Left kidney (tissue), 2 donors: ENCODE data around the gene SLC22A4. TPM values are rescaled to one million over a fixed set of nuclear protein-coding genes. Genes with fewer than 3 reads are reported as not detected.

Experiments
- DNase-seq: peaks from one replicate; pipeline ENCODE4 v3.0.0-alpha.2; 2013
- polyA plus RNA-seq: library from polyadenylated mRNA; unstranded; fragments of 120-200 nt; gene quantifications from one replicate; pipeline ENCODE4 v1.2.1, GENCODE V29; 2013; ENCODE audit not compliant: insufficient read length

The SLC22A4 gene
- polyA plus RNA-seq, 1 donor: 7.6 TPM

GRCh38 chr5:132298298-132299212 lies 4.4 kb downstream of the SLC22A4 start:
- DNase-seq: no peak

GRCh38 chr5:132299917-132300316 lies 5.7 kb downstream of the SLC22A4 start:
- DNase-seq: no peak

DNA sequence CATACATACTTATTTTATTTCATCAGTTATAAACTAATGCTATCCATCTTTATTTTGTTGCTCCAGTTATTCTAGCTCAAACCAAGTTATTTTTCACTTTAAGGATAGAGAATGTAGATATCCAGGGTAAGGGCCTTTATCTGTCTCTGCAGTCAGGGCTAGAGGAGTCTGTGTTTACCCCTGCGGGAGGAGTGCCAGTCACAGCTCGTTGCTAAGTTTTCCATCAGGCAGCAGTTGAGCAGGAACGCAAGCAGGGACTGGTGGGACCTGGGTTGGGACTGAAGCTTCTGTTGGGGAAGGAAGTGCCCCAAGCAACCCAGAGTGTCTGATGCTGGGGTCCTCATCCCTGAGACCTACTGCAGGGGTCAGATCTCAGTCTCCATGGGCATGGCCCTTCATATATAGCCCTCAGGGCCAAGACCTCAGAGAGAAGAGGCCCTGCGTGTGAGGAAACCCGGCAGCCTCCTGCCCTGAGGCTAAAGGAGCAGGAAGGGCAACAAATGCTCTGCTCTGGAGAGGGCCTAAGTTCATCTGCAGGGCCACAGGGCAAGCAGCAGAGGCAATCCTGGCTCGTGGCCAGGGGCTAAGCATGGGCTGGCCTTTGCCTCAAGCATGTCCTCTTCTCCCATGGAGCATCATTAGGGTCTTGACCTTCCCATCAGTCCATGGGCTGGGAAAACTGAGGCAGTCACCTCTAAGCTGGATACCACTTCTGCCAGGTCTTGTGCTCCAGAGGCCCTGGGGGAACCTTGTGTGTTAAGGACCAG lies 6.6 kb downstream of the SLC22A4 start:
- DNase-seq: no peak

- no peak for DNase-seq
These were observed 7.4 kb downstream of the SLC22A4 start for GRCh38 chr5:132301344-132302271.

GRCh38 chr5:132302413-132302812 lies 8.2 kb downstream of the SLC22A4 start:
- DNase-seq: no peak

GRCh38 chr5:132303589-132303988 lies 9.4 kb downstream of the SLC22A4 start:
- DNase-seq: no peak

DNA sequence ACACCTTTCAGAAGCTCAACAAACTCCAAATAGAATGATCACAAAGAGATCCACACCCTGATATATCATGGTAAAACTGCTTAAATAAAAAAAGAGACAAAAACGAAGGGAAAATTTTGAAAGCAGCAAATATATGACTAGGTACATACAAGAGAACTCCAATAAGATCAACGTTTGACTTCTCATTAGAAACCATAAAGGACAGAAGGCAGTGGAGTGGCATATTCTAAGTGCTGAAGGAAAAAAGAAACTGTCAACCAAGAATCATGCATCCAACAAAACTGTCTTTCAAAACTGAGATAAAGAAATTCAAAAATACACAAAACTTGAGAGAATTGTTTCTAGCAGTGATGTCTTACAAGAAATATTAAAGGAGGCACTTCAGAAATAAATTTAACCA lies 11.2 kb downstream of the SLC22A4 start:
- DNase-seq: no peak

DNA sequence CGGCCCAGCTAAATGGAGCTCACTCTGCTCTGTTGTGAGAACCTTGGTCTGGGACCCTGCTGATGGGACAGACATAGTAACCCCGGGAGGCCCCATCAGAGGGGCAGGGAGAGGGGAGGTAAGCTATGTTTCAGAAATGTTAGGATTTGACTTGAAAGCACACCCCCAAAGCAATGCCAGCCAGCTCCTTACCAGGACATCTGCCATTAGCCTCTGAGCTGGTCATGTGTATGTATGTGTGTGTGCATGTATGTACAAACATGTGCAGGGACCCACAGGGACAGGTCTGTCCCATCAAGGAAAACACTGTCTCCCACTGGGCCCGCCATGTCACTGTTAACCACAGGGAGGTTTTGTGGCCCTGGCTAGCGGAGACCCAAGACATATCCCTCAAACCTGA lies 14.5 kb downstream of the SLC22A4 start:
- no peak for DNase-seq

DNA sequence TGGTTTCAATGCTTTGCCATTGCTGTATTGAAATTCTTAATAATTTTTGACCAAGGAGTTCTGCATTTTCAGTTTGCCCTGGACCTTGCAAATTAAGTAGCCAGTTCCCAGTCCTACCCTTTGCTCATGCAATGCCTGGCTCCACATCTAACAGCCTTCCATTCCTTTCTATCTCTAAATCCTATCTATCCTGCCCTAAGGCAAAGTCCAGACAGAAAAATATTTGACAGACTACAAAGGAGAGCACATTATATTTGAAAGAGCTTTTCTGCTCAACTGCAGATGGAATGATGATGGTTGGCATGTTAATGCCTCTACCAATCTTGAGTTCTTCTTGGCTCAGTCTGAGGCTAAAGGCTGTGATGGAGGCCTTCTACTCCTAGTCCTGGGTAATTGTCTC lies 15.5 kb downstream of the SLC22A4 start:
- no peak for DNase-seq

DNA sequence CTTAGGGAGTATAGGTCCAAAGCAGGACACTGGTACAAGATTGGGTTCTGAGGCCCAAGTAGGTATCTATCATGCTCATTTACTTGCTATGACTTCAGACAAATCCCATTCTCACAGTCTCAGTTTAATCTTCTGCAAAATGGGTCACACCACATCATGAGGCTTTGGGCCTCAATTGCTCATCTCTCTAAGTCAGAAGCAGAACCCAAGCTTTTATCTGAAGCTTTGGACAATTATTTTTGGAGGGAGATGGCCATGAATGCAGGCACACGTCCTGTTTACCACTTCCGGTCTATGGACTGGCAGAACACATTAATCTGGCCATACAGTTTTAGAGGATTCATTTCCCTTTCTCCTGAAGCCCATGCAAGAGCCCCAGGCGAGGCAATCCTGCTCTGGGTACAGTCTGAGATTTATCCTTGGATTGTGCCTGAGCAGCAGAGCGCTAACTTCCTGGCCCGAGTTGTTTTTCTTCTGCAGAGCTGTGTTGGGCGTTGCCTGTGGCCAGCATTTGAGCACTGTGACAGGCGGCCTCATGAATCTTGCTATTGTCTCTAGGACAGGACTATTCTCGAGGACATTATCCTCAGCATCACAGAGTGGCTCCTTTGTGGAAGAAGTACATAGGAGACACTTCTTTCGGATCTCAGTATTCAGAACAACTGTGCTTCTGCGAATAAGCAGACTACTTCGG lies 16.1 kb downstream of the SLC22A4 start:
- no peak for DNase-seq

DNA sequence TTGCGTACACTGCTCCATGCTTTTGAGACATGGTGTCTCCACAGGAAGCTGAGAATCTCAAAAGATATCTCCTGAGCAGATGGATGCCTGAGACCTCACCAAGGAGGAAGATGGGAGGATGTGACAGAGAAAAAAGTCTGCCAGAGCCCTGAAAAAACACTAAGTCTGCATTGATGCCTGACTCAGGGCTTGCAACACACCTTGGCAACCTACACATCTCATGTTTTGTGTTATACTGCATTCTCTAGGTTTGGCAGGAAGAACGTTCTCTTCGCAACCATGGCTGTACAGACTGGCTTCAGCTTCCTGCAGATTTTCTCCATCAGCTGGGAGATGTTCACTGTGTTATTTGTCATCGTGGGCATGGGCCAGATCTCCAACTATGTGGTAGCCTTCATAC lies 19.2 kb downstream of the SLC22A4 start:
- DNase-seq: no peak

- no peak for DNase-seq
These were observed 19.8 kb downstream of the SLC22A4 start for GRCh38 chr5:132313961-132314432.

DNA sequence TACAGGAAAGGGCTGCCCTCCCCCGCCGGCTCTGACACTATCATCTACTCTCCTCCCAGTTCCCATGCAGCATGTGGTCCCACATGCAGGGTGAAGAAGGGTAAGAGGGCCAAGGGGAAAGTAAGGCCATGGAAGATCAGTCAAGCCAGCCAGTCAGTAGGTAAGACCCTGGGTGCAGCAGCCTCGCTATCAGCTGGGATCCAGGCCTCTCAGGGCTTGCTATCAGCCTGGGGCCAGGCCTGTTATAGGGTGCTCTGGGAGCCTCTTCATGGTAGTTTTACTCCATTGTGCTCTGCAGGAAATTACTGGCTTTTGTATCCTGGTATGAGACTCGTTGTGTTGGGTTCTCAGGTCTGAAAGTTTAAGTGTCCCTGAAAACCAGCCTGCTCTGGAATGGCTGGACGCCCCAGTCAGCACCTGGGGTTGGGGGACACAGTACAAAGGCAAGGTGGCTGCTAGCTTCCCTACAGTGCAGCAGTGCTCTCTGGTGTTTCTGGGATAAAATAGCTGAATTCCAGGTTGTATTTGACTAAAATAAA lies 21.4 kb downstream of the SLC22A4 start:
- DNase-seq: no peak

DNA sequence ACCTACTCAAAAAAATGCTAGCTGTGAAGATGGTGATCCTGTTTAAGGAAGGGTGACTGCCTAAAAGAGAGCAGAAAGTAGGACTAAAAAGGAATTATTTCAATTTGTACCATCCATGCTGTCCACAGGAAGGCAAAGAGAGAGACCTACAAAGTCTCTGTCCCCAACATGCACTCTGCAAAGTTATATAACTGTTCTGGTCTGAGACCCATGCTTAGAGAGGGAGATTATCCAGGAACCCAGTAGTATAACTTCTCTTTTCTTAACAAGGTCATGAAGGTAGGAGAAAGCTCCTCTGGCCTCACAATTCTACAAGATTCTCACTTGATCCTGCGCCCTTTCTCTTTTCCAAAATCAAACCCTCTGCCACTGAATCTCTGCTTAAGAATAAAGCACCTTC lies 25.8 kb downstream of the SLC22A4 start:
- DNase-seq: no peak

GRCh38 chr5:132321109-132321721 lies 27.0 kb downstream of the SLC22A4 start:
- no peak for DNase-seq

DNA sequence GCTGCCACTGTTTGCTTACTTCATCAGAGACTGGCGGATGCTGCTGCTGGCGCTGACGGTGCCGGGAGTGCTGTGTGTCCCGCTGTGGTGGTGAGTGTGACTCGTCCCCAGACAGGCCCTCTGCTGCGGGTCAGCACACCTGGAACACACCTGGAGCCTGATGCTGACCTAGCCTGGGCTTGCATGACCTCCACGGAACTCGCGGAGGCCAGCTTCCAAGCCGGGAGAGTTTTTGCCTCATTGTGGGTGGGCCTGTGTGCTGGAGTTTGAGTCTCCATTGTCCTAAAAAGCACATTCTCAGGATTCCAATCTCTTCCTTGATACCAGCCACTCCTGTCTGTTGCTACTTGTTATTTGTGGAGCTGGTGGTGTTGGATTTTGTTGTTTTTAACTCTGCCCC lies 28.1 kb downstream of the SLC22A4 start:
- DNase-seq: no peak

- no peak for DNase-seq
These were observed 29.0 kb downstream of the SLC22A4 start for GRCh38 chr5:132323202-132323601.

DNA sequence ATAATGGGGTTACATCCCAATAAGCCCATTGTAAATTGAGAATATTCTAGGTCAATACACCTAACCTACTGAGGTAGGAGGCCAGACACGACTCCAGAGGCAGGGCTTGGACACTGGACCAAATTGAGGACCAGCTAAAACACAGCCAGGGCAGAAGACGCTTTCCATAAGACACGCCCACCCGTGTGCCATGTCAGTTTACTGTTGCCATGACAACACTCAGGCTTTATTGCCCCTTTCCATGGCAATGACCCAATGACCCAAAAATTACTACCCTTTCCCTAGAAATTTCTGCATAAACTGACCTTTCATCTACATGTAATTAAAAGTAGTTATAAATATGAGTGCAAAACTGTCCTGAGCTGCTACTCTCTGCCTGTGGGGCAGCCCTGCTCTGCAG lies 31.5 kb downstream of the SLC22A4 start:
- DNase-seq: no peak

GRCh38 chr5:132327252-132327955 lies 33.2 kb downstream of the SLC22A4 start:
- no peak for DNase-seq

DNA sequence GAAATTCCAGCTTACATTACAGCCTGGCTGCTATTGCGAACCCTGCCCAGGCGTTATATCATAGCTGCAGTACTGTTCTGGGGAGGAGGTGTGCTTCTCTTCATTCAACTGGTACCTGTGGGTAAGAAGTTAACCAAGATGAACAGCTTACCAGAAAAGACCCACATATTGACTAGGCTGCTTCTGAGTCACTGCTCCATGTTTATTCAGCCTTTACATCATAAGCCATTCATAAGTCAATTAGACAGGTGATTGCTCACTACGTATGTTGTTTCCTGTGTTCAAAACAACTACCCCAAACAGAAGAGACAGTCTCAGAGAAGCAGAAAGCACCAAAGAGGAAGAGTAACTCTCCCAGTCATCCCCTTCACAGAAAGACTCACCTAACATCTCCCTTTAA lies 40.6 kb downstream of the SLC22A4 start:
- DNase-seq: no peak
